OCI-LY1 (cell line): ENCODE data around the gene RFX2.

Source experiments
- CTCF ChIP-seq: fragments of 200-600 bp; sonication (generic), shearing (Covaris generic); IDR thresholded peaks from 2 replicates; pipeline ENCODE4 v1.5.1; 2017; ENCODE audit warnings: mild to moderate bottlenecking, antibody characterized with exemption, low read length, moderate library complexity, mixed read lengths
- EZH2 ChIP-seq: fragments of 200-600 bp; sonication (generic), shearing (Covaris generic); IDR thresholded peaks from 2 replicates; pipeline ENCODE4 v1.8.0; 2017; ENCODE audit warnings: borderline replicate concordance, mixed run types, mild to moderate bottlenecking, antibody characterized with exemption, low read length, moderate library complexity, mixed read lengths

- TF ChIP-seq CTCF (no peak), EZH2 (no peak)
These were observed 34.0 kb downstream of the RFX2 start for GRCh38 chr19:6076291-6076665.
